DMS153 (cell line): ENCODE data around the gene GRB2.

Experiments
- DNase-seq: peaks from one replicate; lab custom pipeline; 2025; lab: John Stamatoyannopoulos, UW

The GRB2 gene

DNA sequence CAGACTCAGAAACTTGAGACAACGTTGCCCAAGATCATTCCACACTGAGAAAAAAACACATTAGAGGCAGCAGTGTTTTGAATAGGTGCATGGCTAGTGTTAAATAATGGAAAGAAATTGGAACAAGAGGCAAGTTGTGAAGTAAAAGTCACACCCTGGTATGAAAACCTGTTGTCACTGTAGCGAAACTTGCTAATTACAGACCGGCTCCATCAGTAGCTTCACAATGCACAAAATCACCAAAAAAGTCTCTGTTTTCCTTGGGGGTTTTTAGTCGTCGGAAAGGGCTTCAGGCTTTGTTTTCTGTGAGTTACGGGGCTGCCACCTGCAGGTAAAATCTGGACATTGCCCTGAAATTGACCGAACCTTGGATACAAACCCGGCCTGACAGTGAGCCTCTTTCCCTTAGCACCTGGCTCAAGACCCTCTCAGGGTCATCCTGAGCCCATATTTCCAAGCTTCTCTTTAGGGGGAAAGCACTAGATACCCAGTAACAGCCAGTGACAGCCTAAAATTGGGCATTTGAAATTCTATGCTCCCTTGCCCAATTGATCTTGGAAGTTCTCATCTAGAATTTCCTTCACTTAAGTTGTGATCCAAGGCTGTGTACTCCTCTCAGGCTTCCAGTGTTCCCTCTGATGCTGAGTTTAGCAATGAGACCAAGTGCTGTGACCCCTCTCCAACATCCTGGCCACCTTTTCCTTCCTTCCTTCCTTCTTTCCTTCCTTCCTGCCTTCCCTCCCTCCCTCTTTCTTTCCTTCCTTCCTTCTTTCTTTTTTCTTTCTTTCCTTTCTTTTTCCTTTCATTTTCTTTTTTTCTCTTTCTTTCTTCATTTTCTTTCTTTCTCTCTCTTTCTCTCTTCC, 7.2 kb upstream of the GRB2 start:
- DNase-seq, result peak; percentile 22

DNA sequence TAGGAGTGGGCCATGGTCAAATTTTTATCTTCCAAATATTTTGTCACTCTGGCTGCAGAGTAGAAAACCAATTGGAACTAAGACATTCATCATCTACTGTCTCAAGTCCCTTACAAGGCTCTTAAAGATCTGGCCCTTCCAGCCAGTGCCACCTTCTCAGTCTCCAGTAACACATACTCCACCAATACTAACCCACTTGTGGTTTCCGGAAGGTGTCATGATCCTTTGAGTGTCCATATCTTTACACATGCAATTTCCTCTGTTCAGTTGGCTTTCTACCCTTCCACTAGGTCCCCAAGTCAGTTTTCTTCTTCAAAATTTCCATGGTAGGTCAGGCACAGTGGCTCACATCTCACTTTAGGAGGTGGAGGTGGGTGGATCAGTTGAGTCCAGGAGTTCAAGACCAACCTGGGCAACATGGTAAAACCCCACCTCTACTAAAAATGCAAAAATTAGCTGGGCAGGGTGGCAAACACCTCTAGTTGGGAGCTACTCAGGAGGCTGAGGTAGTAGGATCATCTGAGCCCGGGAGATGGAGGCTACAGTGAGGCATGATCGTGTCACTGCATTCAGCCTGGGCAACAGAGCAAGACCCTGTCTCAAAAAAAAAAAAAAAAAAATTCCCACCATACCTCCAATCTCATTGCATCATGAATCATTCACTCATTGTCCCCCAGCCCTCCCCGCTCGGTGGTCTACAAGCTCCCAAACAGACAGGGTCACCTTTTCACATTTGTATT, 6.0 kb upstream of the GRB2 start:
- DNase-seq, result no peak

DNA sequence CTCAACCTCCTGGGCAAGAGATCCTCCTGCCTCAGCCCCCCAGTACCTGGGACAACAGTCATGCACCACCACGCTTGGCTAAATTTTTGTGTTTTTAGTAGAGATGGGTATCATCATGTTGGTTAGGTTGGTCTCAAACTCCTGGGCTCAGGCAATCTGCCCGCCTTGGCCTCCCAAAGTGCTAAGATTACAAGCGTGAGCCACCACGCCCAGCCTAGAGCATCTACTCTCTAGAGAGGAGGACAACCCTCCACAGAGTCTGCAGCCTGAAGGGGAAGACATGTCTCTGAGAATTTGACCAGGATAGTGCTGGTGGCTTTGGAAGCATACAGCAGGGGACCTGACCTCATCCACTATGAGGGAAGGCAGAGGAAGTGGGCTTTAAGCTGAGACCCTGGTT, 4.7 kb upstream of the GRB2 start:
- no peak for DNase-seq

DNA sequence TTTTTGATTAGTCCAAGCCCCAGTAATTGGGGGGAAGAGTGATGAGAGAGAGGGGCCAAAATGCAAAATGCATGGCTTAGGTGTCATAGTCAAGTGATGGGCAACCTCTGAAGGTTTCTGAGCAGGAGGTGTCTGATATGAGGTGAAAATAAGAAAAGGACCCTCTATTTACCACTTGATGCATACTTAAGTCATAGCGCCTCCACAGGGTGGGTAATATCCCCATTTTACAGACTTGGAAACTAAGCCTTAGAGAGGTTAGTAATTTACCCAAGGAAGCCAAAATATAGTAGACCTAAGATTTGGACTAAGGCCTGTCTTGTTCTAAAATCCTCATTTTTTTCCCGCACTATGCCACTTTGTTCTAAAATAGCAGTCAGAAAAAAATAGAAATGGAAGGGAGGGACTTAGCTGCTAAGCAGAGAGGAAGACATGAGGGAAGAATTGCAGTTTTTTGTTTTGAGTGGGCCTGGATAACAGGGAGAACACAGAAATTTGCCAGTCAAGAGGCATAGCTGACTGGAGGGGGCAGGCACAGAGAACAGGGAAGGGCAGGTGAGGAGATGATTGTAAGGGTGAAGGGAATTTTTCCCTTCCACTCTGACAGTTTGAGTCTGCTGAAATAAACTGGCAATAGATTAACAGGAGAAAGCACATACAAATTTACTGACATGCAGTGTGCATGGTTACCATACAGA, 2.3 kb upstream of the GRB2 start:
- DNase-seq, result no peak

DNA sequence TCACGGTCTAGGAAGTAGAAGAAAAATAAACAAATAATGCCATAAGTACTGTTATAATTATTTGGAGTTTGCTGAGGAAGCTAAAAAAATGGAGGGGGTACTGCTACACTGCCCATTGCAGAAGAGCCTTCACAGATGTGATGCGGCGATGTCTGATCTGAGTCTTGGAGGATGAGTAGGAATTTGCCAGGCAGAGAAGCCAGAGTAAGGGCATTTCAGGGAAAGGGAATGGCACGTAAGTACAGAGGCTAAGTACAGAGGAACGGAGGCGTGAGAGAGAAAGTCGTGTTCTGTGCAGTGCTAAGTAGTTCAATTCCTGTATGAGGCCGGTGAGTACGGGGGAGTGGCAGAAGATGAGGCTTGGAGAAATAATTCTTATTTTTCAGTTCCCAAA, 741 bp upstream of the GRB2 start:
- no peak for DNase-seq

DNA sequence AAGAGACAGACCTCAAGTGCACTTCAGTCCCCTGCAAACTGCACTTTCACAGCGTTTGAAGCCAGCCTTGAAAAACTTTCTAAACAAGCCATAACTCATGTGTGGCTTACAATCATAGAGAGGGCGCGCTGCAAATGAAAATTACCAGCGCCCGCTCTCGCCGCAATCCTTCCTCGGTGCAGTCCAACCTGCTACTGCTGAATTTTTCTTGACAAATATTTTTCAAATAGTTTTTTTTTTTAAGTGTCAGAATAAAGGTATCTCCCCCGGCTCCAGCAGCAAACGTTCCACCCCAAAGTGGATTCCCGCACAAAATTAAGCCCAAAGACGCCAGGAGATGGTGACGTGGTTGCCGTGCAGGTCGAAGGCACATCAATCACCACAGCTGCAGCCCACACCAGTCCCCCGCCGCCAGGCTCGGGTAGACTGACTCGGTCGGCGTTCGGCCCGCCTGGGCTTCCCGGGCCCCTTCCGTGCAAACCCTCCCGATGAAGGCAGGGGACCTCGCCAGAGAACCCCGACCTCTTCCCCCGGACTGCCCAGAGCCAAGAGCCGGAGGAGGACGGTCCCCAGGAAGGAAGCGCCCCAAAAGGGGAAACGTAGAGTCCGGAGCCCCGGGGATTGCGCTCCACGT, 630 bp downstream of the GRB2 start:
- DNase-seq, result no peak

DNA sequence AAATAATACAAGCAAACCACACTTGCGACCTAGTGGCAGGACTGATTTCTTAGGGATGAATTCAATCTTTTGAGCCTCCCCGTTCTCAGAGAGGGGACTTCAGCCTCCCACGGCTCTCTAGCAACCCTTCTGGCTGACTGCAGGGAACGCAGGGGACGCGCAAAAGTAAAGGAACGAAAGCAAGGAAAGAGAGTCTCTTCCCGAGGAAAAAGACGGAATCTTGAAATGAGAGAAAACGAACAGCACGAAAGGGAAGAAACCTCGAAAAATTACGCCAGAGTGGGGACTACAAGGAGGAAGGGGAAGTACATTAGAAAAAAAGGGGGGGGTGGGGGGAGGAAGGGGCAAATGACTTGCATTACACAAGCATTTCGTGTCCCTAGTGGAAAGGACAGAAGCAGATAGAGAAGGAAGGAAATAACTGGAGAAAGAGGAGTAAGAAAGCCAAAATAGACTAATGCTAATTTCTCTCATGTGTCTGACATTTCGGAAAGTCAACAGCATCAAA, 1.2 kb downstream of the GRB2 start:
- DNase-seq, result peak; percentile 19

DNA sequence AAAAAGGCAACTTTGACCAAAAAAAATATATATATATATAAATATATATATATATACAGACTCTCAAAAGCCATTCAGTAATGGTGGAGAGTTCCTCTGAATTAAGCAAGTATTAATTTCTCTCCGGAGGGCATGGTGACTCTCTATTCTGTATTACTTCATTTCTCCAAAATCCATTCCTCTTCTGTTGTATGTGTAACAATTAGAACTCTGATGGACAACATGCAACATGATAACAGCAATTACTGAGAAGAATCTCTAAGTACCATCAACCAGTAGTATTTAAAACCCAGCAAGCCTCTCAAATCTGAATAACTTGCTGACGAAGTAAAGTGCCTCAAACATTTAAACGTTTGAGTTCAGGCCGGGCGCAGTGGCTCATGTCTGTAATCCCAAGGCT, 2.3 kb downstream of the GRB2 start:
- no peak for DNase-seq

DNA sequence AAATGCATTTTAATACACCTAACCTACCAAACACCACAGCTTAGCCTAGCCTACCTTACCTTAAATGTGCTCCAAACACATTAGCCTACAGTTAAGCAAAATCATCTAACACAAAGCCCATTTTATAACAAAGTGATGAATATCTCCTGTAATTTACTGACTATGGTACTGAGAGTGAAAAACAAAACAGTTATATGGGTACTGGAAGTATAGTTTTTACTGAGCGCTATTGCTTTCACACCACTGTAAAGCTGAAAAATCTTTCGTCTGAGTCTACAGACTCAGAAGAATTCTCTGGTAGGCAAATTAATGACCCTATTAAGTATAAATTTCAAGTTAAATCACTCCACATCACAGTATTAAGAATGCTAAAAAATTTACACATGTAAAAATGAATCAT, 3.5 kb downstream of the GRB2 start:
- no peak for DNase-seq

DNA sequence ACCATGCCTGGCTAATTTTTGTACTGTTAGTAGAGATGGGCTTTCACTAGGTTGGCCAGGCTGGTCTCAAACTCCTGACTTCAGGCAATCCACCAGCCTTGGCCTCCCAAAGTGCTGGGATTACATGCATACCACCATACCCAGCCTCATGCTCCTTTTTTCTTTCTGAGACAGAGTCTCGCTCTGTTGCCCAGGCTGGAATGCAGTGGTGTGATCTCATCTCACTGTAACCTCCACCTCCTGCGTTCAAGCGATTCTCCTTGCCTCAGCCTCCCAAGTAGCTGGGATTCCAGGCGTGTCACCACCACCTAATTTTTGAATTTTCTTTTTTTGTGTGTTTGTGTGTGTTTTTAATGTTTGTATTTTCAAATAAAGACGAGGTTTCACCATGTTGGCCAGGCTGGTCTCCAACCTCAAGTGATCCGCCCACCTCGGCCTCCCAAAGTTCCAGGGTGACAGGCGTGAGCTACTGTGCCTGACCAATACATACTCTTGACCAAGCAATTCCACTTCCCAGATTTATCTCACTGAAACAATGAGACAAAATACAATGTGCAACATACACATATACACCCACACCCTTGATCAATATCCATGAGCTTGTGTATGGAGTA, 5.0 kb downstream of the GRB2 start:
- DNase-seq, result no peak

DNA sequence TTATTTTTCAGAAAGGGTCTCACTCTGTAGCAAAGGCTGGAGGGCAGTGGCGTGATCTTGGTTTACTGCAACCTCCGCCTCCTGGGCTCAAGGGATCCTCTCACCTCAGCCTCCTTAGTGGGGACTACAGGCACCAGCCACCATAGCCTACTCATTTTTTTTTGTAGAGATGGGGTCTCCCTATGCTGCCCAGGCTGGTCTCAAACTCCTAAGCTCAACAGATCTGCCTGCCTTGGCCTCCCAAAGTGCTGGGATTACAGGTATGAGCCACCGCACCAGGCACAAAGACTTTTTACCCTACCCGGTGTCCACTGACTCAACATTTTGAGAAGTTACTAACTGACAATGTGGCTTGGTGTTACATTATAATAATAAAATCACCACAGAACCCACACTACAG, 7.2 kb downstream of the GRB2 start:
- no peak for DNase-seq

DNA sequence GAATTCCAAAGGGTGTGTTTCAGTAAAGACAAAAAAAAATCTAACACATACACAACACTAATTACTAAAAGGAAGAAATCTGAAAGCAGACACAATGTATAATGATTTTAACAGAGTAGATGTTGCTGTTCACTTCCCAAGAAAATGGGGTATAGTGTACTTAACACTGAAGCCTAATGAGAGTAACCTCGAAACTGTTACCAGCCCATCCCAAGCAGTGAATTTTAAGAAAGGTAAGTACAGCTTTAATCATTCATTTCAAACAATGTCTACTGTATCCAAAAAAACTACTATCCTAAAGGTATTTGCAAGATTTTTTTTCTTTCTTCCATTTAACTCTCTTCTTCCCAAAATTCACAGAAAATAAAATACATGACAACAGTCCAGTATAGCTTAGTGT, 8.3 kb downstream of the GRB2 start:
- DNase-seq, result no peak

DNA sequence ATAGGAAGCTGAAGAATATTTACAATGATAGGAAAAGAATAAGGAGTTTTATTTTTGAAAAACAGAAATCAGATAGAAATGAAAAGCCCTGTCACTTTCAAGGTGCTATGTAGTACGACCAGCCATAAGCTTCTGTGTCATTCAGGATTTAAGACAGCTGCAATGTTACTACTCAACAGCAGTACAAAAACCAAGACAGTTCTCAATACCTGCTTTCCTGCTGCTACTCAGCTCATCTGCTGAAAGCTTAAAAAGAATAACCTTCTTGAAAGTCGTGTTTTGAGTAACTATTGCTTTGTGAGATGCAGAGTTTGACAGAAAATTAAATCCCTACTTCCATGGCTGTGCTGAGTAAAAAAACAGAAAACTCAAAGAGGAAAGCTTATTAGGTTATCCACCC, 8.7 kb downstream of the GRB2 start:
- no peak for DNase-seq

DNA sequence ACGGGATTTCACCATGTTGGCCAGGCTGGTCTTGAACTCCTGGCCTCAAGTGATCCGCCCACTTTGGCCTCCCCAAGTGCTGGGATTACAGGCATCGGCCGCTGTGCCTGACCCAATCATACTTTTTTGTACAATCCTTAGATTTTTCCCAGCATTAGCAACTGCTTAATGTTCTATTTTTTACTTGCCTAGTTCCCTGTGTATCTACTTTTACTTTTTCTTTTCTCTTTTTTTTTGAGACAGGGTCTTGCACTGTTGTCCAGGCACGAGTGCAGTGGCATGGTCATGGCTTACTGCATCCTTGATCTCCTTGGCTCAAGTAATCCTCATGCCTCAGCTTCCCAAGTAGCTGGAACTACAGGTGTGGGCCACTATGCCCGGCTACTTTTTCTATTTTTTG, 9.5 kb downstream of the GRB2 start:
- no peak for DNase-seq

DNA sequence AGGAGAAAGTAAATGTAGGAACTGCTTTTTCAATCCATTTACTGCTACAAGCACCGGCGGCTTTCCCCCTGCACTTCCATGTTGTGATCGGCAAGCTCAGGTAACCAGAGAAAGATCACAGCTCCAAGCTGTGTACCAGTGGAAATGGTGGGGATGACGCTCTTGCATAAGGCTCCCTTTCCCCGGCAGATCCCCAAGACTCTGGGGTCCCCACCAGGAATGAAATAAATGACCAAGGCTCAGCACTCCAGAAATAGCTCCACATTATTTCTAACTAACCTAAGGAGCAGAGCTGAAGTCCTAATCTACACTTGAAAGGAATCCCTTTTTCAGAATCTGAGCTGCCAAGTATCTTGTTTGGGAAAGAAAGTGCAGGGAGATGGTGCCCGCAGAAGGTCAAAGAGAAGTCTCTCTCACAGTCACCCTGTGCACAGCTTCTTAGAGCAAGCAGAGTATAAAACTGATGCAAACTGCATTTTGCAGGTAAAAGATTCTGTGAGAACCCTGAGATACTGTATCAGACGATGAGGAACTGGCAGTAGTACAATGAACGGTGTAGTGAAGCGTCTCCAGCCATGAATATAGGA, 11.1 kb downstream of the GRB2 start:
- DNase-seq, result no peak

DNA sequence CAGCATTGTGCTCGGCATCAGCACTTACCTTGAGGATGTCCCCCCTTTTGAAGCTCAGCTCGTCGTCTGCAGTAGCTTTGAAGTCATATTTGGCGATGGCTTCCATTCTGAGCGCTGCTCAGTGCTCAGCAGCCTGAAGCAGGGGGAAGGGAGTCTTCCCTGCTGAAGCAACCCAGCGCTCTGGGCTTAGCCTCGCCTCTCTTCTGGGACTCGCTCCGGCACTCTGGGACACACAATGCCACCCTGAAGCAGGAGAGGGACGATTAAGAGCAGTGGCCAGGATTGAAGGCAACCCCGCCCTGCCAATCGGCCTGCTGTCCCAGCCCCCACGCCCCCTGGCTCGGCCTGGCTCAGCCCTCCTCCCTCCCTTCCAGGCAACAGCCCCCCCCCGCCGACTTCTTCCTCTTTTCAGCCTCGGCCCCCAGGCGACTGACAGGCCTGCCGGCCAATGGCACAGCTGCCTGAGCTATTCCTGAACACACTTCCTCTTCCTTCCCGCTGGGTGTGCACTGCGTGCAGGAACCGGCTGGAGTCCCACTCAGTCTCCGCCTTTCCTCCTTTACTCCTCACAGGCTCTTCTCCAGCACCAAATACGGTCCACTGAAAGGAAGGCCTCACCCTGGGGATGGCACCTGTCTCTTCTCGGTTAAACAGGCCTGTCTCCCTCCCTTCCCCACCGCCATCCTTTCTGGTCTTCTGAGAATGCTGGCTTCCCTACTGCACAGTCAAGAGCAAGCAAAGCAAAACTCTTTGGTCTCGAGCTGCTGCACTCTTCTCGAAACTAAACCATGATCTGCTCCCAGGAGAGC, 11.8 kb downstream of the GRB2 start:
- DNase-seq, result peak; percentile 92

DNA sequence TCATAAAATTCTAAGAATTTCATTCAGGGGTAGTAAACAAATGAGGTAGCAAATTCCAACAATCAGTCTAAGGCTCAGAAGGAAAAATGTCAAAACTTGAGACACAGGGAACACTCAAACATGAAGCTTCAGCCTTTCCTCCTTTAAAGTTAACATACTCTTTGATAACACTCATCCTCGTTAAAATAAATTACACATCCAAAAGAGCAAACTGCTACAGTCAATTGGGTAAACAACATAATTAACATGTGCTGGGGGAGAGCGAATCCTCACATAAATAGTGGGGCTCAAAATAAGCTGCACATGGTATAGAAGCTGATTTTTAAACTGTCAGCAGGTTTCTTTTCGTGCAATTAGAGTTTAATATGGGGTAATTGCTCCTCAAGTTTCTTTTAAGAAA, 12.9 kb downstream of the GRB2 start:
- DNase-seq, result no peak

DNA sequence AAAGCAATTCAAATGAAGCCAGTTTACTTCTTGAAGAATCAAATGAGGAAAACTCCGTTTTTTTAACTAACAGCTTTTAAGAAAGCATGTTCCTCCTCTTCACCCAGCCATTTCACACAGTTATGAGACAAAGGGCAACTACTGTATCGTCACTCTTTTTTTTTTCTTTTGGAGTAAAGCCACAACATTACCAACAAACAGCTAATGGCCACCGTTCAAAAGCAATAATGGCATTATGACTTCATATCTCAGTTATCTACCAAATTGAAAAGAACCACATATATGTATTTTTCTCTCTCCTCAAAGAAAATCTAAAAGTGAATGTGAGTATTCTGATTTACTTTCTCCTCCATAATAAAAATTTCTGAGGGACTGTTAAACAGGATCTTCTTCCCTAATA, 14.5 kb downstream of the GRB2 start:
- no peak for DNase-seq

DNA sequence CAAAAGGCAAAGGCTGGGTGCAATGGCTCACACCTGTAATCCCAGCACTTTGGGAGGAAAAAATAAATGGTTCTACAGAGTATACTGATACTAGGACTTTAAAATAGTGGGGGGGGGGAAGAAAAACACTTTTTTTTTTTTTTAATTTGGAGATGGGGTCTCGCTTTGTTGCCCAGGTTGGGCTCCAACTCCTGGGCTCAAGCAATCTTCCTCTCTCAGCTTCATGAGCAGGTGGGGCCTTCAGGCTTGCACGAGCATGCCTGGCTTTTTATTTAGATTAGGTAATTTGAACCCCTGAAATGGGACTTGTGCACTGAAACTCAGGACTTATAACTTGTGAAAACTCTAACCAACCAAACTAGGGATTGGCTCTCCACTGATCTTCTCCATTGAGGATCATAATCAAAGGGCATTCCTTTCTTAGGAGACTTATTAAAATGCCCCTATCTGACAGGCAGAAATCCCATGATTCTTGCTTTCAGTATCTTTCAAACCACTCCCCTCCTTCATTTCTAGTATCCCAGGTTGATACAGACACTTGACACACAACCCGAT, 16.9 kb downstream of the GRB2 start:
- DNase-seq, result no peak

DNA sequence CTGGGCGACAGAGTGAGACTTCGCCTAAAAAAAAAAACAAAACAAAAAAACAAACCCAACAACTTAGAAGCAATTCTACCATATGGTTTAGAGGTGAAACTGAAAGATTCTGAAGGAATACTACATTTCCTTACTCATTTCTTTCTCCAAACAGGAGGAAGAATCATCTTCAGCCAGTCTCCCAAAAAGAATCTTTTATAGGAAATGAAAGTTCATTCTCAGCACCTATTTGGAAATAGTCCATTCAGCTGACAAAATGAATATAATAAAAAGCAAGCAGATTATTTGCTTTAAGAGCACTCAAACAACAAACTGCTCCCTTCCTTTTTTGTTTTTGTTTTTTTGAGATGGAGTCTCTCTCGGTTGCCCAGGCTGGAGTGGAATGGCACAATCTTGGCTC, 17.7 kb downstream of the GRB2 start:
- DNase-seq, result no peak
